GM19023 (cell line): Measurements from ENCODE around the gene ITGA11.
"Not testable (repeated sequence)": the region's sequence is repeated elsewhere in the genome, so short reads cannot be mapped to it uniquely, and the experiment has no call there.

Experiments
- ATAC-seq: cut with Tn5 transposase; IDR thresholded peaks from one replicate; pipeline ENCODE4 v1.9.1; 2021; ENCODE audit warnings: mild to moderate bottlenecking, moderate library complexity; ENCODE audit not compliant: unreplicated experiment

The ITGA11 gene

DNA sequence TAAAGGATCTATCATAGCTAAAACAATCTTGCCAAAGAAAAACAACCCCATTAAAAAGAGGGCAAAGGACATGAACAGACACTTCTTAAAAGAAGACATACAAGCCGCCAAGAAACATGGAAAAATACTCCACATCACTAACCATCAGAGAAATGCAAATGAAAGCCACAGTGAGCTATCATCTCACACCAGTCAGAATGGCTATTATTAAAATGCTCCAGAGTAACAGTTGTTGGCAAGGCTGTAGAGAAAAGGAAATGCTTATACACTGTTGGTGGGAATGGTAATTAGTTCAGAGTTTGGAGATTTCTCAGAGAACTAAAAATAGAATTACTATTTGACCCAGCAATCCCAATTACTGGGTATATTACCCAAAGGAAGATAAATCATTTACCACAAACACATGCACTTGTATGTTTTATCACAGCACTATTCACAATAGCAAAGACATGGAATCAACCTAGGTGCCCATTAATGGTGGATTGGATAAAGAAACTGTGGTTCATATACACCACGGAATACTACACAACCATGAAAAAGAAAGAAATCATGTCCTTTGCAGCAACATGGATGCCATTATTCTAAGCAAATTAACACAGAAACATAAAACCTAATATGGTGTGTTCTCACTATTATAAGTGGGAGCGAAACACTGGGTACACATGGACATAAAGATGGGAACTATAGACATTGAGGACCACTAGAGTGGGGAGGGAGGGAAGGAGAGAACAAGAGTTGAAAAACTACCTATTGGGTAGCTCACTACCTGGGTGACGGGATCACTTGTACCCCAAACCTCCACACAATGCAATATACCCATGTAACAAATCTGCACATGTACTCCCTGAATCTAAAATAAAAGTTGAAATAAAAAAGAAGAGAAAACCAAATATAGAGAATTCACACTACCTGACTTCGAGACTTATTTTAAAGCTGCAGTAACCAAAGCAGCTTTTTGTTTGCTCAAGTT is 32.6 kb downstream of the ITGA11 start:
- no peak for ATAC-seq

DNA sequence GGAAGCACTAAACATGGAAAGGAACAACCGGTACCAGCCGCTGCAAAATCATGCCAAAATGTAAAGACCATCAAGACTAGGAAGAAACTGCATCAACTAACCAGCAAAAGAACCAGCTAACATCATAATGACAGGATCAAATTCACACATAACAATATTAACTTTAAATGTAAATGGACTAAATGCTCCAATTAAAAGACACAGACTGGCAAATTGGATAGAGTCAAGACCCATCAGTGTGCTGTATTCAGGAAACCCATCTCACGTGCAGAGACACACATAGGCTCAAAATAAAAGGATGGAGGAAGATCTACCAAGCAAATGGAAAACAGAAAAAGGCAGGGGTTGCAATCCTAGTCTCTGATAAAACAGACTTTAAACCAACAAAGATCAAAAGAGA is 34.0 kb downstream of the ITGA11 start:
- not testable (repeated sequence) for ATAC-seq

DNA sequence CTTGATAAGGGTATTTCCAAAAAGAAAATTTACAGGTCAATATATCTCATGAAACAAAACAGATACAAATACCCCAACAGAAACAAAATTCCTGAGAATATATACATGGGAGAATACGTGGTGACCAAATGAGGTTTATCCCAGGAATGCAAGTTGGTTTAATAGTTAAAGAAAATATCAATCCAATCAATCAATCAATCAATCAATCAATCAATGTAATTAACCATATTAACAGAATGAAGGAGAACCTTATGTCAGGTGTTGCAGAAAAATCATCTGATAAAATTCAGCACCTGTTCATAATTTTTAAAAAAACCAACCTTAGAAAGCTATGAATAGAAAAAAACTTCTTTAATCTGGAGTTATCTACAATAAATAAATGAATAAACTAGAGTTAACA is 35.9 kb downstream of the ITGA11 start:
- no peak for ATAC-seq

DNA sequence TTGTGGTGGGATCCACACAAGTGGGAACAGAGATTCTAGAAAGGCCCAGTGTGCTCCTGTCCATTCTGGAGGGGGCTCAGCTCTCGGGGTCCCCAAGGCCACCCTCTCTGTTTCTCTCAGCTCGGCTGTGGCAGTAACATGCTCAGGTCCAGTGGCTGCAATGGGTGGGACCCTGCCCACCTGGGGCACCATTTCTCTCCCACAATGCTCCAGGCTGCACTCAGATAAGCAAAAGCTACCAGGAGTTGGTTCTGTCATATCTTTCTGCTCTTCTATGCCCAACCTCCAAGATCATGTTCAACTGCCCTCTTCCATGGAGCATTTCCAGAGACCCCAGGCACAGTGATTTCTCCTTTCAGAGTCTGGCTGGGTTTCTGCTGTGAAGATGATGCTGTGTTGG is 40.8 kb downstream of the ITGA11 start:
- no peak for ATAC-seq

DNA sequence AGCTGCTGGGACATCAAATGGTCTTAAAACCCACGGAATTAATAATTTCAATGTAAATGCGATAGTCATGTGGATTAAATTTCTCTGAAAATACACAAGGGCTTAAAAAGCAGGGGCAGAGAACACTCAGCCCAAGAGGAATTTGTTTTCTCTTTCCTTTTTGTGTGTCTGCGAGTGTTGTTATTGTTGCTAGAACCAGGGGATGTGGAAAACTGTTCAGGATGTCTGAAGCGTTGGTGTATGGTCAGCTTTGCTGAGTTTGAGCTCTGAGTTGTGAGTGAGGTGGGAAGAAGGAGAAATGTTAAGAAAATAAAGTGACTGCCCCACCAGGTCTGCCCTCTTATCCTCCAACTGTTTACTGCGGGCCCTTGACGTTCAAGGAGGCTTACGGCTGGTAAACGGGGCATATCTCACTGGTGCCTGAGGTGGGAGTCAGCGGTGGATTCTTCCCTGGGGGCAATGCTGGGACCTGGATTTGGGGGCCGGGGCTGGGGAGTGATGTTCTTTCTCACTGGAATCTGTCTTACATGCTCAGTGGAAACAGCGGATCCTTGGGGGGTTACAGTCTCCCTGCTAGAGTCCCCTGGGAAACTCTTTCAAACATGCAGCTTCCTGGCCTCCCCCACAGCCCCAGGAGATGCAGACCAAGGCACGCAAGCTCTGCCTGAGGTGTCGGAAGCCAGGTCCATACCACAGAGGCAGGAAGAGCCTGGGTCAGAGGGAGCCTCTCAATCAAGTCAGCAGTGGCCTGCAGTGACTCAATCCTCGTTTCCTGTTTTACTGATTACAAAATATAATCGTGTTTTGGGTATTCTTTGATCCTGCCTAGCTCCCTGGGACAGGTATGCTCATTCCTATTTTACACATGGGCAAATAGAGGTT is 41.8 kb downstream of the ITGA11 start:
- ATAC-seq = no peak

DNA sequence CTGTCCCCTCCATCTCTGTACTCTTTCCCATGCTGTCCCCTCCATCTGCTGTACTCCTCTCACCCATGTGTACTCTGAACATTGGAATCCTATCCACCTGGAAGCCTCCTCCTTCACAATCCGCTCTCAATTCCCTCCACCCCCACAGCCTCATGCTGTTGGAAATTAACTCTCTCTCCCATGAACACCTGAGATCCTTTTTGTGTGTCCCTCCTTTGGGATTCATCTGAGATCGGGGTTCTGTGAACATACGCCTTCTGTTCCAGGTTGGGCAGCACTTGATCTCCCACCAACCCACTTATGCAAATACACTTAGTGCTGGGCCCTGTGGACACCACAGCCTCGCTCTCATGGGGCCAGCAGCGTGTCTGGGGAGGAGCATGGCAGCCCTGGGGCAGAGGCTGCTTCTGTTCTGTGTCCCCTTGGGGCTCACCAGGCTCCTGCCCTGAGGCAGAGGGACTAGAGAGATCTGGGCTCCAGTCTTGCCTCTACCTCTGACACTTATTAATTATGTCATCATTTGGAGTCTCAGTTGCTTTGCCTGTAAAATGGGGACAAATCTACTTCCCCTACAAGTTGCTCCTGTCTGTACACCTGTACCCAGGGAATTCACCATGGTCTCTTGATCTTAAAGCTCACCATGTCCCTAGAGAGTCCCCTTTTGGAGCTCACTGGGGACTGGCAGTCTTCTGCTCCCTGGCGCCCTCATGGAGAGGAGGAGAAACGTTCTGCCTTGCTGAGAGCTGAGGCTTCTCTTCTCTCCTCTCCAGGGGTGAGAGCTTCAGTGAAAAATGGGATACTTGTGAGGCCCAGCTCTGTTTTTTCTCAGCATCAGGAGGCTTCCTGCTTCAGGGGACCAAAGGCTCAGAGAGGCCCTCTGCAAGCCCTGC is 42.7 kb downstream of the ITGA11 start:
- ATAC-seq = no peak

DNA sequence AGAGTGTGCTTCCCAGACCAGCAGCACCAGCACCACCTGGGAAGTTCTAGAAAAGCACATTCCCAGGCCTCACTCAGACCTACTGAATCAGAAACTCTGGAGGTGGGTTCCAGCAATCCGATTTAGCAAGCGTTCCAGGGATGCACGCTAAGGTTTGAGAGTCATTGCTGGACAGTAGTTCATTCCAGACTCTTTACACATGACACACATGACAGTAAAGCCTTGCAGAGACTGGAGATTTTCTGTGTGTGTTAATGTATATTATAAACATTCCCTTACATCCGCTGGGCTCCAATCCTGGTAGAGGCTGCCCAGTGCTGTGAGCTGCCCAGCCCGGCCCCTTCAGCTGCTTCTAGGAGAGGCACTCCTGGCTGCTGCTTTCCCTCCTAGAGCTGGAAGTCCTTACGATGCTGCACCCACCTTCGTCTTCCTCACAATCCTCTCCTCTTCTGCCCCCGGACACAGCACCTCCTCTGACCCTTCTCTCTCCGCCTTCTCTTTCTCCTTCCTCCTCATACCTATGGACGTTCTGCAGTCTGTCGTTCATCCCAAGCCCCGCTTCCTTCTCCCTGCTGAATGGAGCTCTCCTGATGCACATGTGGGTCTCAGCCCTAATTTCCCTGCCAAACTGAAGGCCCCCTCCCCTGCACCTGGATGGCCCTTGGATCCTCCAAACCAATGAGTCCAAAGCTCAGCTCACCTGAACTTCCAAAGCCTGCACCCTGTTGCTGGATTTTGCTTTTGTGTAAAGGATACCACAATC is 44.4 kb downstream of the ITGA11 start:
- ATAC-seq = no peak

DNA sequence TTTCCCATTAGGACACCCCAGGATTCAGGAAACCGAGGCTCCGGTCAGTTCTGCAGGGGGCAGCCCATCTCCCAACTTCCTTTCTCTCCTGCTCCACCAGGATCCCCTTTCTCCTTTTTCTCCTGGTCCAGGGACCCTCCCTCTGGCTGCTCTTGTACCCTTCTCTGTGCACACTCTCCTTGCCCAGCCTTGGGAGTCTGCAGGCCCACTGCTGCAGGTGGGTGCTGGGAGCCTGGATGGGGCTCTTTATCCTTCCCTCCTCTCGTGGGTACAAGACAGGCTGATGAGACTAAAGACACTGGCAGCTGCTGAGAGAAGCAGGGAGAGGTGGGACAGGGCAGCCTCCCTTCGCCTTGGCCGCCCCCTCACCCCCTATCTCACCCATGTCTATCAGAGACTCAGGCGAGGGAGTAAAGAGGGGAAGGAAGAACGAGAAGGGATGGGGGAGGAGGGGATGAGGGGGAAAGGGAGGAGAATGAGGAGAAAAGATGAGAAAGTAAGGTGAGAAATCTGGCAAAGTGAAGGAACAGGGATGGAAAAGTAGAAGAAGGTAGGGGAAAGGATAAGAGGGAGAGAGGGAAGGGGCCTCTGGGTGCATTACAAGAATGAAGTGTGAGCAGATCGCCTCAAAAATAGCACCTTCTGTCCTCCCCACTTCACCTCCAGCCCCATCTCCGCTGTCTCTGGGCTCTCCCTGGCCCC is 45.2 kb downstream of the ITGA11 start:
- no peak for ATAC-seq

DNA sequence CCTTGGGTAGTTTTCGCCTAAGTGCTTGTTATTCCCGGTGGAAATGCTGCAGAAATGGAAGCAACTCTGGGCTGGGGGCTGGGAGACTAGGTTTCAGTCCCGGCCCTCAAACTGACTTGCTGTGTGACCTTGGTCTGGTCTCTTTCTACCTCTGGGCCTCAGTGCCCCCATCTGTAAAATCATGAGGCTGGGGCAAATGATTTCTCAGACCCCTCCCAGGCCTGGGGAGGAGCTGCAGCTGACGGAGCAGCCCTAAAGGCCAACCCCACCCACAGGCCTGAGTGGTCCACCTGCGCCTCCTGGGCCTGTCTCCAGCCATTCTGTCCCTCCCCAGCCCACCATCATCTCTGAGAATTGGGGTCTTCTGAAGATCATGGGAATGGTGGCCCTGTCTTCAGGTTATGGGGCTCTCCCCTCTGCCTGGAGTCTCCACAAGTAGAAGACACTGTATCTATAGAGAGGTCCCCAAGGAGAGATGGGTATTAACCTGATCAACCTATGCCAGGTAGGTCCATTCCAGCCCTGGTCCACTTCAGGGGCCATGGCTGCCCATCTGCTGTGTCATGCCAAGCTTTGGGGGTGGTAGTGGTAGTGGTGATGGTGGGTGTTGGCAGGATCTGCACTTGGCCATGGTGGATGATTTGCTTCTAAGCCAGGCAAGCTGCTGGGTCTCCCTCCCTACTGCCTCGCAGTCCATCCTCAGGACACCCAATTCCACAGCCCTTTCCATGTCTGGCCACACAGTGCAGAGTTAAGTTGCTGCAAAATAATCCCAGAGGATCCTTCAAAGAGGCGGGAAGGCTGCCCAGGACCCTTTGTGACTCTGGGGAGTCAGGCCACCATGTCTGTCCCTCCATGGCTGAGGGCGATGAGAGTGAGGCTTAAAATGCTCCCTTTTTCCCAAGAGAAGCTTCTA is 46.0 kb downstream of the ITGA11 start:
- no peak for ATAC-seq

DNA sequence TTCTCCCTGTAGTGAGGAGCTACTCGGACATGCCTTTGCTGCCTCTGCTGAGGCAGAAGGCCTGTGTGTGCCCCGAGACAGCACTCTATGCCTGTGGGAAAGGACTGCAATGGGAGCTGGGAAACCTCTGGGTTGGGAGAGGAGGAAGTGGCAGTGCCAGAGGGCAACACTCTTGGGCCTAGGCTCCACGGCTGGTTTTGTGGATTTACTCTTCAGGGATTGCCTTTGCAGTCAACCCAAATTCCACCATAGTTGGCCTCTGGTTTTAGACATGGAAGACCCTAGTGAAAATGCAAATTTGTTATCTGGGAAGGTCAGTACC is 46.8 kb downstream of the ITGA11 start:
- no peak for ATAC-seq

DNA sequence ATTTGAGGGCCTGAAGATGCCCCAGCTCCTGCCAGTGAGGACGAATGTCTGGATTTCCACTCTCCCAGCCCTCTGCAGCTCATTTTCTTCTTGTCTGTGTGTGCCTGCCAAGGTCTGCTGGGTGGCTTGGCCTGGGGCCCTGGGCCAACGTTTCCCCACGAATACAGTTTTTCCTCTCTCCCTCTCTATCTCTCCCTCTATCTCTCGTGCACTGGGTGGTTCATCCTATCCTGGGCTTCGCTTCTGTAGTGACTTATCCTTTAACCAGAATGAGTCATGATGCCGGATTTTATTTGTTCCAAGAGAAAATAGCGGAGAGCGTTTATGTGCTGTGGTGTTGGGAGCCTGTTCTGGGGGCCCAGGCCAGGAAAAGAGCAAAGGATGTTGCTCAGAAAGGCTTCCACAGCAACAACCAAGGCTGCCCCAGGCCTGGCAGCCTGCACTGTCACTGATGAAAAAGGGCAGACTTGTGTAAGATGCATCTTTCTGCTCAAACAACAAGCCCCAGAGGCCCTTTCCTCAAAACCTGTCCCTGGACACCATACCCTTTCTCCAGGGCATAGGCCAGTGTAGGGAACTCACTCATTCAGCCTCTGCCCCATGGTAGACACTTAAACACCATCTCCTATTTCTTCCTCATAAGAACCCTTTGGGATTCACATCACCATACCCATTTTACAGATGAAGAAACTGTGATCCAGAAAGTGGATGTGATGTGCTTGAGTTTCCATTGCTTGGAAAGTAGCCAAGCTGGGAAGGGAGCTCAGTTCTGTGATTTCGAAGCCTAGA is 47.3 kb downstream of the ITGA11 start:
- no peak for ATAC-seq

DNA sequence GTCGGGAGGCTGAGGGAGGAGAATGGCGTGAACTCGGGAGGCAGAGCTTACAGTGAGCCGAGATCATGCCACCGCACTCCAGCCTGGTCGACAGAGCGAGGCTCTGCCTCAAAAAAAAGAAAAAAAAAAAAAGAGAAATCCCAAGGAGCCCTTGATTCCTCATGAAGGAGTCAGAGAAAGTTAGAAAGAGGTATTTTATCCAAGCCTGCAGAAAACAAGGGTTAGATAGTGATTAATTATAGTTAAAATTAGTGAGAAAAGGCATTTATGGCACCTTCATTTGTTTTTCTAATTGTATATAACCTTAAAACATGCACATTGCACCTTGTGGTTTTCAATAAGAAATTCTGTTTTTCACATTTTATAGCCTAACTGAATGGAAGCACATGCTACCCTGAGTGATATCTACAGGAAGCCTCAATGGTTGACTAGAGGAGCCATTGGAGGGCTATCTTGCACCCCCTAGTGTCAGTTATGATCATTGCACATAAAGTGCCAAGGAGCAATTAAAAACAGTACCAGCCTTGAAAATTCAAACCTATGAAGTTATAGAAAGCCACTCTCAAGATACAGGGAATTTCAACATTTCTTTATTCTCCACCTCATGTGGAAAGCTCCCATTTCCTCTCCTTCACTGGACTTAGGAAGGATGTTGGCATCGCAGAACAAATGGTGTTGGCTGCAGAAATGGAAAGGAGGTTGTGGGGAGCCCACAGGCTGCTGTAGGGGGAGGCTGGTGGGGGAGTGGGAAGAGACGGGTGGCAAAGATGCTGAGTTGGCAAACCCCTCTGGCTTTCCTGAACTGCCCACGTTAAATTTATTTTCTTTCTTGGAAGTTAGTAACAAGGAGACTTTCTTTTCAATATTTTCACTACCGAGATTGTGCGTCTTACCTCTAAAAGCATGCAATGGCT is 48.5 kb downstream of the ITGA11 start:
- no peak for ATAC-seq

DNA sequence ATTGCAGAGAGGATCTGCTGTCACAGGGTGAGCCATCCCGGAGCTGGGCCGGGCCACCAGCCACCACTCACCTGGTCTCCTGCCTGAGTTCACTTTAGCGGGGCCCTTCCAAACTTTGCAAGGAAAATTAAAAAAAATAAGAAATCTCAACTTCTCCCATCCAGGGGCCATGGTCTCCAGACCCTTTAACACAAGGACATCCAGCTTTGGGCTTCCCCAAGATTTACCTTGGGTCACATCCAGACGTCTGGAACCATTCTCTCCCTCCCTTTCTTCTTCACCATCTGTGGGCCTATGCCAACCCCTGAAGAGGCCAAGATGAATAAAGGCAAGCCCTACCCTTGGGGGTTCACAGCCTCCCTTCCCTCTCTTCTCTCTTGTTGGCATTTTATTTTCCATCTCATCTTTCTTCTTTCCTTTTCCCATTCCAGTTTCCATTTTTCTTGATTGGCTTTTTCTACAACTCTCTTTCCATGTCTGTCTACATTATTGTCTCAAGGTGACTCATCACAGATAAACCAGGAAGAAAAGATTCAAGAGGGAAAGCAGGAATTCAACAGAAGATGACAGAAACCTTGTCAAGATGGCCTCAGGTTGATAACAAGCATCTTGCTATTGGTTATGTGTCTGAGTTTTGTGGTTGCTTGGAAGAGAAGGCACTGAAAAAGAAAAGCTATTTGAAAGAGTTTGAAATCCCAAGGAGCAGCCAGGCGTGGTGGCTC is 49.5 kb downstream of the ITGA11 start:
- ATAC-seq = no peak

DNA sequence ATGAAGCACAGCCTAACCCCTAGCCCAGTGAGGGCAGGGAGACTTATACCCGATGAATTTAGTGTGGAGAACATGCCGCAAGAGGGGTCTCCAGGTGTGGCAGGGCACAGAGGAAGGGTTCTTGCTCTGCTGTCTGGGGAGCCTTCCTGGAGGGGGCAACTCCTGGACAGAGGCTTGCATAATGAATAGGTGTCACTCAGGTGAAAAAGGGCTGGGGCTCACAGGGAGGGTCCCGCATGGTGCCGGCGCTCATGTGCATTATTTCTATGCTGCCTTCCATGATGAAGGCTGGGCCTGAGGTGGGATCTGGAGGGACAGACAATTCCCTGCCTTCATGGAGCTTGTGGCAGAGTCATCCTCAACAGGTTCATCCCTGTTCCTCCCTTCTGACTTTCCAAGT is 51.5 kb downstream of the ITGA11 start:
- no peak for ATAC-seq

DNA sequence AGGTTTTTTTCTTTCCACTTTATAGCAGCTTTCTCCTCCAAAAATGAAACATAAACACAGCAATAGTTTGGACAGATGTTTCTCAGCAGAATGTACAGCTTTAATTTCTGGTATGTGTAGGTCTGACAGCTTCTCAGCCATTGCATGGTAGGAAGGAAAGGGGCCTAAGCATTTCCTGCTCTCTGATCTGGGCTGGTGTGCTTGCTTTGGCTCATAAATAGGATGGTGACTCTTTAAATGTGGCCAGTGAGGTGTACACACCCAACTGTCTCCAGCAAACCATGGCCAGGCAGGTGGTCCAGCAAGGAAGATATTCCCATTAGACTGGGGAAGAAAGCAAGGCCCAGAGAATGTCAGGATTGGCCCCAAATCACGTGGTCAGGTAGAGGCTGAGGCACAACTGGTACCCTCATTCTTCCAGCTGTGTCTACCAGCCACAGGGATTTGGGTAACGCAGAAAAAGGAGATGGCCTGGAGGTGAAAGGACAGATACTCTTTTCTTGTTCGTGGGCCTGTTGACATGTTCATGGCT is 52.1 kb downstream of the ITGA11 start:
- no peak for ATAC-seq
